Adrenal gland (tissue), 5 donors: Measurements from ENCODE around the gene ICAM1.

Experiments used
- POLR2A ChIP-seq, 2 donors: fragments of 450-650 bp; IDR thresholded peaks; one replicate each; pipeline ENCODE4 v1.6.1; 2017; ENCODE audit warnings: antibody characterized with exemption in 2 of 2, mild to moderate bottlenecking in 2 of 2, moderate library complexity in 1 of 2
- TF ChIP-seq, protein P1 (sequence below), 6 experiments: fragments of 450-650 bp in 4 of 6; fragments of 200-600 bp in 2 of 6; sonication (generic) in 1 of 6; IDR thresholded peaks; 1 replicate in 5 of 6; 2 replicates in 1 of 6; pipeline versions ENCODE4 v1.5.1 to v1.8.0; 2016 to 2021; ENCODE audit warnings: antibody characterized with exemption in 6 of 6, mild to moderate bottlenecking in 2 of 6, moderate library complexity in 1 of 6
- donor health status: DM: no; HTN: no; CAD: no.

DNA sequence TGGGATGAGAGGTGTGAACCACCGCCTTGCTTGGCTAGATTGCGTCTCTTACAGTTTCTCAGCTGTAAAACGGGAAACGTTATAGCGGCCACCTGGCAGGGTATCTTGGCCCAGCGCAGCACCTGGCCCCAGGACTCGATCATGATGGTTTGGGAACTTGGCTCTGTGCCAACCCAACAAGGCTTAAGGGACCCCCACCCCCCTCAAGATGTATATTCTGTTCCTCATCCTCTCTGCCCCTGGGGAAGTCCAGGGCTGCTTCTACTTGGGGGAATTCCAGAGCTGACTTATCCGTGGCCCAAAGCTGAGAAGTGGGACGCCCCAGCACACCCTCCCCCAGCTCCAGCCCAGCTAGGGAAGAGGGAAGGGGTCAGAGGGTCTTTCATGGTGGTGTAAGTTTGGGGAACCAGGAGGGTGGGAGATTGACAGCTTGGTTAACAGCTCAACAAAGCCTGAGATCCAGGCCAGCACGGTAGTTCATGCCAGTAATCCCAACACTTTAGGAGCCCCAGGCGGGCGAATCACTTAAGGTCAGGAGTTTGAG, 695 bp downstream of the ICAM1 start:
- TF ChIP-seq, protein P1, sequence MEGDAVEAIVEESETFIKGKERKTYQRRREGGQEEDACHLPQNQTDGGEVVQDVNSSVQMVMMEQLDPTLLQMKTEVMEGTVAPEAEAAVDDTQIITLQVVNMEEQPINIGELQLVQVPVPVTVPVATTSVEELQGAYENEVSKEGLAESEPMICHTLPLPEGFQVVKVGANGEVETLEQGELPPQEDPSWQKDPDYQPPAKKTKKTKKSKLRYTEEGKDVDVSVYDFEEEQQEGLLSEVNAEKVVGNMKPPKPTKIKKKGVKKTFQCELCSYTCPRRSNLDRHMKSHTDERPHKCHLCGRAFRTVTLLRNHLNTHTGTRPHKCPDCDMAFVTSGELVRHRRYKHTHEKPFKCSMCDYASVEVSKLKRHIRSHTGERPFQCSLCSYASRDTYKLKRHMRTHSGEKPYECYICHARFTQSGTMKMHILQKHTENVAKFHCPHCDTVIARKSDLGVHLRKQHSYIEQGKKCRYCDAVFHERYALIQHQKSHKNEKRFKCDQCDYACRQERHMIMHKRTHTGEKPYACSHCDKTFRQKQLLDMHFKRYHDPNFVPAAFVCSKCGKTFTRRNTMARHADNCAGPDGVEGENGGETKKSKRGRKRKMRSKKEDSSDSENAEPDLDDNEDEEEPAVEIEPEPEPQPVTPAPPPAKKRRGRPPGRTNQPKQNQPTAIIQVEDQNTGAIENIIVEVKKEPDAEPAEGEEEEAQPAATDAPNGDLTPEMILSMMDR (IDR thresholded peaks at IDR 0.05) = no peak
- TF ChIP-seq POLR2A (IDR thresholded peaks at IDR 0.05) = no peak
